Nephron progenitor cell (in vitro differentiated cells): ENCODE data around the gene PDLIM7.

Experiments used
- DNase-seq: peaks from one replicate; pipeline ENCODE4 v3.0.0; 2021
- H3K27ac Mint-ChIP-seq: 2 replicates; pipeline ENCODE4 v1.8.0; 2021; ENCODE audit warnings: mild to moderate bottlenecking, moderate library complexity, mixed read lengths
- H3K27me3 Mint-ChIP-seq: 2 replicates; pipeline ENCODE4 v1.8.0; 2021; ENCODE audit warnings: mild to moderate bottlenecking, low read depth, mixed read lengths; ENCODE audit not compliant: poor library complexity
- H3K36me3 Mint-ChIP-seq: 2 replicates; pipeline ENCODE4 v1.8.0; 2021; ENCODE audit warnings: low read depth, mixed read lengths
- H3K4me1 Mint-ChIP-seq: 2 replicates; pipeline ENCODE4 v1.8.0; 2021; ENCODE audit warnings: mixed read lengths
- H3K4me3 Mint-ChIP-seq: 2 replicates; pipeline ENCODE4 v1.8.0; 2021; ENCODE audit warnings: mild to moderate bottlenecking, moderate library complexity, mixed read lengths
- H3K9me3 Mint-ChIP-seq: 2 replicates; pipeline ENCODE4 v1.8.0; 2021; ENCODE audit warnings: mild to moderate bottlenecking, moderate library complexity, mixed read lengths
- CTCF ChIP-seq: fragments of 200-600 bp; sonication (generic); IDR thresholded peaks from 2 replicates; pipeline ENCODE4 v1.5.0; 2021; ENCODE audit warnings: antibody characterized with exemption

PDLIM7 gene

GRCh38 chr5:177440211-177440989, 57.0 kb downstream of the PDLIM7 start:
- TF ChIP-seq CTCF: no peak
- Mint-ChIP-seq H3K4me1 (peaks cover 18% of the 10 kb centered on the region), H3K36me3 (peaks cover 35% of the 10 kb centered on the region), H3K27me3 (no peaks in the 10 kb centered on the region), H3K9me3 (peaks cover 6% of the 10 kb centered on the region), H3K4me3 (no peak overlapping the region), H3K27ac (peak overlapping the region; percentile 75)
- no peak for DNase-seq

GRCh38 chr5:177439518-177440053, 57.8 kb downstream of the PDLIM7 start:
- H3K27me3 Mint-ChIP-seq: no peaks in the 10 kb centered on the region
- peaks cover 10% of the 10 kb centered on the region for H3K4me1 Mint-ChIP-seq
- peaks cover 6% of the 10 kb centered on the region for H3K9me3 Mint-ChIP-seq
- no peak overlapping the region for H3K4me3 Mint-ChIP-seq
- peaks cover 35% of the 10 kb centered on the region for H3K36me3 Mint-ChIP-seq
- no peak for TF ChIP-seq CTCF
- no peak for DNase-seq
- peak overlapping the region; percentile 75 for H3K27ac Mint-ChIP-seq

GRCh38 chr5:177438468-177438867, 58.9 kb downstream of the PDLIM7 start:
- H3K9me3 Mint-ChIP-seq: peaks cover 6% of the 10 kb centered on the region
- H3K27ac Mint-ChIP-seq: no peak overlapping the region
- H3K27me3 Mint-ChIP-seq: no peaks in the 10 kb centered on the region
- no peak overlapping the region for H3K4me3 Mint-ChIP-seq
- H3K4me1 Mint-ChIP-seq: no peaks in the 10 kb centered on the region
- TF ChIP-seq CTCF: no peak
- peaks cover 36% of the 10 kb centered on the region for H3K36me3 Mint-ChIP-seq
- DNase-seq: no peak

GRCh38 chr5:177437623-177438022, 59.8 kb downstream of the PDLIM7 start:
- Mint-ChIP-seq H3K27me3 (no peaks in the 10 kb centered on the region), H3K9me3 (peaks cover 6% of the 10 kb centered on the region), H3K4me1 (no peaks in the 10 kb centered on the region), H3K36me3 (peaks cover 40% of the 10 kb centered on the region), H3K27ac (no peak overlapping the region), H3K4me3 (no peak overlapping the region)
- no peak for TF ChIP-seq CTCF
- DNase-seq: no peak

GRCh38 chr5:177435847-177436536, 61.4 kb downstream of the PDLIM7 start:
- DNase-seq: no peak
- peaks cover 6% of the 10 kb centered on the region for H3K9me3 Mint-ChIP-seq
- no peak overlapping the region for H3K27ac Mint-ChIP-seq
- H3K27me3 Mint-ChIP-seq: no peaks in the 10 kb centered on the region
- no peak overlapping the region for H3K4me3 Mint-ChIP-seq
- H3K4me1 Mint-ChIP-seq: no peaks in the 10 kb centered on the region
- peaks cover 40% of the 10 kb centered on the region for H3K36me3 Mint-ChIP-seq
- TF ChIP-seq CTCF: no peak
